Endodermal cell (in vitro differentiated cells): ENCODE data around the gene FAM174C. TPM values are rescaled to one million over a fixed set of nuclear protein-coding genes. Genes with fewer than 3 reads are reported as not detected.
A peak's percentile ranks its signal among the peaks of the same experiment; 100 is the strongest.

Source experiments
- DNase-seq: peaks from one replicate; pipeline ENCODE4 v3.0.0-alpha.2; 2017
- H3K27ac ChIP-seq: 2 replicates; pipeline ENCODE4 v1.5.1; 2013; ENCODE audit warnings: mild to moderate bottlenecking, low read depth, low read length, moderate library complexity
- H3K27me3 ChIP-seq: 2 replicates; pipeline ENCODE4 v1.6.1; 2013; ENCODE audit warnings: mild to moderate bottlenecking, low read length, moderate library complexity; ENCODE audit not compliant: insufficient read depth, control insufficient read depth, poor library complexity, severe bottlenecking
- H3K36me3 ChIP-seq: 2 replicates; pipeline ENCODE4 v1.7.0; 2013; ENCODE audit warnings: mild to moderate bottlenecking, low read length, moderate library complexity; ENCODE audit not compliant: control insufficient read depth, insufficient read depth
- H3K4me1 ChIP-seq: one replicate; pipeline ENCODE4 v1.7.0; 2013; ENCODE audit warnings: low read length; ENCODE audit not compliant: control insufficient read depth, insufficient read depth
- H3K4me3 ChIP-seq: 2 replicates; pipeline ENCODE4 v1.5.1; 2013; ENCODE audit warnings: mild to moderate bottlenecking, low read length, moderate library complexity
- H3K9ac ChIP-seq: 2 replicates; pipeline ENCODE4 v1.6.1; 2013; ENCODE audit warnings: mild to moderate bottlenecking, low read length, moderate library complexity; ENCODE audit not compliant: poor library complexity, severe bottlenecking; ENCODE audit errors: extremely low read depth
- H3K9me3 ChIP-seq: 2 replicates; pipeline ENCODE4 v1.6.1; 2013; ENCODE audit warnings: mild to moderate bottlenecking, low read length, moderate library complexity; ENCODE audit not compliant: control insufficient read depth
- H3K27ac Mint-ChIP-seq: 2 replicates; pipeline ENCODE4 v1.8.0; 2020; ENCODE audit warnings: mixed read lengths
- H3K27me3 Mint-ChIP-seq: 2 replicates; pipeline ENCODE4 v1.8.0; 2021; ENCODE audit warnings: mild to moderate bottlenecking, mixed read lengths; ENCODE audit not compliant: insufficient read depth
- H3K36me3 Mint-ChIP-seq: 2 replicates; pipeline ENCODE4 v1.8.0; 2020; ENCODE audit warnings: low read depth, mixed read lengths
- H3K4me1 Mint-ChIP-seq: 2 replicates; pipeline ENCODE4 v1.8.0; 2020; ENCODE audit warnings: mixed read lengths
- H3K4me3 Mint-ChIP-seq: 2 replicates; pipeline ENCODE4 v1.8.0; 2020; ENCODE audit warnings: mild to moderate bottlenecking, moderate library complexity, mixed read lengths
- H3K9me3 Mint-ChIP-seq: 2 replicates; pipeline ENCODE4 v1.8.0; 2020; ENCODE audit warnings: mild to moderate bottlenecking, mixed read lengths
- CTCF ChIP-seq: fragments of 200-600 bp; sonication (generic); conservative IDR thresholded peaks from 2 replicates; pipeline ENCODE4 v1.5.0; 2021; ENCODE audit warnings: antibody characterized with exemption, mild to moderate bottlenecking
- WGBS, 2 experiments: methylation state at CpG; one replicate each; pipeline versions ENCODE4 v1.1.5 to v1.1.7; 2013; ENCODE audit warnings: missing lambda C conversion rate in 2 of 2, mixed read lengths in 1 of 2; ENCODE audit not compliant: insufficient coverage in 1 of 2, insufficient read length in 1 of 2; 5-methylcytosine and 5-hydroxymethylcytosine counted together
- total RNA-seq, 2 donors: library from RNA; stranded (reverse); fragmentation: NEBNext Ultra II Directional in 1 of 2; extraction: Animal tissue kit (Norgen Biotek cat#: 25700) in 1 of 2; gene quantifications; 2 replicates in 1 of 2; 3 replicates in 1 of 2; pipeline ENCODE4 v1.2.1, GENCODE V29; 2021

The FAM174C gene
- total RNA-seq, 2 donors from 2014 or later: 45.1 to 46.0 TPM

GRCh38 chr19:1270854-1271527 is 4.3 kb upstream of the FAM174C start:
- H3K27ac Mint-ChIP-seq: peak overlapping the region; percentile 74
- peaks cover 44% of the 10 kb centered on the region for H3K36me3 Mint-ChIP-seq
- no peak for TF ChIP-seq CTCF
- Histone ChIP-seq H3K4me3 (peak overlapping the region; percentile 86), H3K36me3 (peaks cover 42% of the 10 kb centered on the region), H3K27me3 (peaks cover 9% of the 10 kb centered on the region), H3K4me1 (peaks cover 20% of the 10 kb centered on the region), H3K27ac (peak overlapping the region; percentile 20), H3K9ac (no peak overlapping the region), H3K9me3 (no peaks in the 10 kb centered on the region)
- peaks cover 33% of the 10 kb centered on the region for H3K4me1 Mint-ChIP-seq
- no peaks in the 10 kb centered on the region for H3K9me3 Mint-ChIP-seq
- WGBS, 2 experiments: 94 to 95% methylated on average over 25 to 26 of the region's 26 CpGs
- no peak for DNase-seq
- peaks cover 17% of the 10 kb centered on the region for H3K27me3 Mint-ChIP-seq
- H3K4me3 Mint-ChIP-seq: peak overlapping the region; percentile 82

- Mint-ChIP-seq H3K27ac (peak overlapping the region; percentile 74), H3K9me3 (no peaks in the 10 kb centered on the region), H3K4me1 (peaks cover 33% of the 10 kb centered on the region), H3K4me3 (peak overlapping the region; percentile 82), H3K36me3 (peaks cover 45% of the 10 kb centered on the region), H3K27me3 (peaks cover 17% of the 10 kb centered on the region)
- H3K36me3 ChIP-seq: peaks cover 42% of the 10 kb centered on the region
- TF ChIP-seq CTCF: no peak
- WGBS, 2 experiments: 95 to 96% methylated on average over 34 to 37 of the region's 37 CpGs
- H3K9ac ChIP-seq: no peak overlapping the region
- no peak overlapping the region for H3K4me3 ChIP-seq
- no peaks in the 10 kb centered on the region for H3K9me3 ChIP-seq
- H3K27ac ChIP-seq: peak overlapping the region; percentile 20
- no peak for DNase-seq
- peaks cover 18% of the 10 kb centered on the region for H3K4me1 ChIP-seq
- peaks cover 9% of the 10 kb centered on the region for H3K27me3 ChIP-seq
These were observed 3.6 kb upstream of the FAM174C start for GRCh38 chr19:1271528-1272422.

GRCh38 chr19:1272423-1273262 is 2.7 kb upstream of the FAM174C start:
- Histone ChIP-seq H3K9me3 (no peaks in the 10 kb centered on the region), H3K27ac (no peak overlapping the region), H3K4me3 (no peak overlapping the region), H3K4me1 (peaks cover 13% of the 10 kb centered on the region), H3K27me3 (peaks cover 3% of the 10 kb centered on the region), H3K9ac (no peak overlapping the region), H3K36me3 (peaks cover 49% of the 10 kb centered on the region)
- no peaks in the 10 kb centered on the region for H3K9me3 Mint-ChIP-seq
- H3K4me1 Mint-ChIP-seq: peaks cover 29% of the 10 kb centered on the region
- H3K4me3 Mint-ChIP-seq: no peak overlapping the region
- DNase-seq: no peak
- TF ChIP-seq CTCF: no peak
- 94 to 95% methylated on average over 23 to 33 of the region's 33 CpGs for WGBS, 2 experiments
- peak overlapping the region; percentile 58 for H3K27ac Mint-ChIP-seq
- peaks cover 10% of the 10 kb centered on the region for H3K27me3 Mint-ChIP-seq
- H3K36me3 Mint-ChIP-seq: peaks cover 48% of the 10 kb centered on the region
